Measurements from ENCODE around the gene PTGR2.

GRCh38 chr14:73859145-73859544, 7.5 kb downstream of the PTGR2 start:
- TF ChIP-seq CTCF (IDR thresholded peaks at IDR 0.05): no peak
- no peak for TF ChIP-seq EP300 (IDR thresholded peaks at IDR 0.05)
- no peak for TF ChIP-seq POLR2A (IDR thresholded peaks at IDR 0.05)

All from tibial nerve (tissue), 4 donors.